ENCODE measurements around the gene ITIH6. TPM values are rescaled to one million over a fixed set of nuclear protein-coding genes. Genes with fewer than 3 reads are reported as not detected.
"Not testable (repeated sequence)": the region's sequence is repeated elsewhere in the genome, so short reads cannot be mapped to it uniquely, and the experiment has no call there.

Gene ITIH6, protein sequence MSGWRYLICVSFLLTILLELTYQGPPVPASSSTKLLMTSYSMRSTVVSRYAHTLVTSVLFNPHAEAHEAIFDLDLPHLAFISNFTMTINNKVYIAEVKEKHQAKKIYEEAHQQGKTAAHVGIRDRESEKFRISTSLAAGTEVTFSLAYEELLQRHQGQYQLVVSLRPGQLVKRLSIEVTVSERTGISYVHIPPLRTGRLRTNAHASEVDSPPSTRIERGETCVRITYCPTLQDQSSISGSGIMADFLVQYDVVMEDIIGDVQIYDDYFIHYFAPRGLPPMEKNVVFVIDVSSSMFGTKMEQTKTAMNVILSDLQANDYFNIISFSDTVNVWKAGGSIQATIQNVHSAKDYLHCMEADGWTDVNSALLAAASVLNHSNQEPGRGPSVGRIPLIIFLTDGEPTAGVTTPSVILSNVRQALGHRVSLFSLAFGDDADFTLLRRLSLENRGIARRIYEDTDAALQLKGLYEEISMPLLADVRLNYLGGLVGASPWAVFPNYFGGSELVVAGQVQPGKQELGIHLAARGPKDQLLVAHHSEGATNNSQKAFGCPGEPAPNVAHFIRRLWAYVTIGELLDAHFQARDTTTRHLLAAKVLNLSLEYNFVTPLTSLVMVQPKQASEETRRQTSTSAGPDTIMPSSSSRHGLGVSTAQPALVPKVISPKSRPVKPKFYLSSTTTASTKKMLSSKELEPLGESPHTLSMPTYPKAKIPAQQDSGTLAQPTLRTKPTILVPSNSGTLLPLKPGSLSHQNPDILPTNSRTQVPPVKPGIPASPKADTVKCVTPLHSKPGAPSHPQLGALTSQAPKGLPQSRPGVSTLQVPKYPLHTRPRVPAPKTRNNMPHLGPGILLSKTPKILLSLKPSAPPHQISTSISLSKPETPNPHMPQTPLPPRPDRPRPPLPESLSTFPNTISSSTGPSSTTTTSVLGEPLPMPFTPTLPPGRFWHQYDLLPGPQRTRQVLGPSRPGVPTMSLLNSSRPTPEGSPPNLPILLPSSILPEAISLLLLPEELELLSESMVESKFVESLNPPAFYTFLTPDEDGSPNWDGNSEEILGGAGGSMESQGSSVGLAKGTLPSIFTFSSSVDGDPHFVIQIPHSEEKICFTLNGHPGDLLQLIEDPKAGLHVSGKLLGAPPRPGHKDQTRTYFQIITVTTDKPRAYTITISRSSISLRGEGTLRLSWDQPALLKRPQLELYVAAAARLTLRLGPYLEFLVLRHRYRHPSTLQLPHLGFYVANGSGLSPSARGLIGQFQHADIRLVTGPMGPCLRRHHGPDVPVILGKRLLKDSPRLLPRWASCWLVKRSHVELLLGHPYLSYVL
- total RNA-seq (not detected in 2 replicates), polyA plus RNA-seq (not detected in 2 replicates), polyA minus RNA-seq (not detected in 2 replicates)
- total RNA-seq (2013), result under 0.01 TPM

DNA sequence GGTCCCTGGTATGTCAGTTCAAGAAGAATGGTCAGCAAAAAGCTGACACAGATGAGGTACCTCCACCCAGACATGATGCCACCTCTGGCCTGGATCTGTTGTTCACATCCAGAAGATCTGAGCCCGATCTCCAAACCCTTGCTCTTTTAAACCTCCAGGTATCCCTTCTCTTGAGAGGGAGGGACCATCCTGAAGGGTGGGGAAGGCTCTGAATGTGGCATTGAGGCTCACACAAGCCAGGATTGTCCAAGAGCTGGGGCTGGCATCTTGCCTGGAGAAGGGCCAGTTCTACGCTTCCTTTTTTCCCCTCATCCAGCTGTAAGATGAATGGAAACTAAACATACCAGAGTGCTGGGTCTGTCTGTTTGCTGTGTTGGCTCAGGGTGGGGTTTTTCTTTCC, at the start of gene ITIH6:
Gene ITIH6 (minus strand): TSS at position 119 of the 400 bp plus-strand sequence. CDS start 45 bp downstream, at position 74.
- Mint-ChIP-seq H3K27ac (no peak within 1 kb of the TSS), H3K27me3 (peaks cover 5% of the 10 kb centered on the region), H3K4me1 (no peaks in the 10 kb centered on the region), H3K4me3 (no peak within 1 kb of the TSS), H3K9me3 (ENCODE audit: insufficient read depth) (no peaks in the 10 kb centered on the region)
- no peak within 1 kb of the TSS for H3K4me2 ChIP-seq (replicated peaks; ENCODE audit: low read depth, low read length, poor library complexity, severe bottlenecking)
- no peak for ATAC-seq (ENCODE audit: low read depth)
- no CpG with 5 or more reads among the region's 2 CpGs for WGBS (ENCODE audit: insufficient coverage)
- intact Hi-C loops (cut with micrococcal nuclease), result no loop called here
- ChIA-PET CTCF (no interaction called here), POLR2A (no interaction called here)
- TF ChIP-seq, protein P1, sequence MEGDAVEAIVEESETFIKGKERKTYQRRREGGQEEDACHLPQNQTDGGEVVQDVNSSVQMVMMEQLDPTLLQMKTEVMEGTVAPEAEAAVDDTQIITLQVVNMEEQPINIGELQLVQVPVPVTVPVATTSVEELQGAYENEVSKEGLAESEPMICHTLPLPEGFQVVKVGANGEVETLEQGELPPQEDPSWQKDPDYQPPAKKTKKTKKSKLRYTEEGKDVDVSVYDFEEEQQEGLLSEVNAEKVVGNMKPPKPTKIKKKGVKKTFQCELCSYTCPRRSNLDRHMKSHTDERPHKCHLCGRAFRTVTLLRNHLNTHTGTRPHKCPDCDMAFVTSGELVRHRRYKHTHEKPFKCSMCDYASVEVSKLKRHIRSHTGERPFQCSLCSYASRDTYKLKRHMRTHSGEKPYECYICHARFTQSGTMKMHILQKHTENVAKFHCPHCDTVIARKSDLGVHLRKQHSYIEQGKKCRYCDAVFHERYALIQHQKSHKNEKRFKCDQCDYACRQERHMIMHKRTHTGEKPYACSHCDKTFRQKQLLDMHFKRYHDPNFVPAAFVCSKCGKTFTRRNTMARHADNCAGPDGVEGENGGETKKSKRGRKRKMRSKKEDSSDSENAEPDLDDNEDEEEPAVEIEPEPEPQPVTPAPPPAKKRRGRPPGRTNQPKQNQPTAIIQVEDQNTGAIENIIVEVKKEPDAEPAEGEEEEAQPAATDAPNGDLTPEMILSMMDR (IDR thresholded peaks at IDR 0.05), result no peak
- no peak for TF ChIP-seq EZH2 (IDR thresholded peaks at IDR 0.05; ENCODE audit: borderline replicate concordance, insufficient read depth, low read depth, low read length, poor library complexity, severe bottlenecking)
- no peaks in the 10 kb centered on the region for H3K9me3 ChIP-seq (ENCODE audit: control extremely low read depth in 1 of 3, control insufficient read depth in 2 of 3, insufficient read depth in 1 of 3, low read length in 2 of 3)
- H3K27me3 ChIP-seq (replicated peaks in 1 of 4; ENCODE audit: control extremely low read depth in 1 of 4, control insufficient read depth in 3 of 4, insufficient read depth in 4 of 4, low read length in 3 of 4), result no peaks in the 10 kb centered on the region
- no peaks in the 10 kb centered on the region for H4K20me1 ChIP-seq (ENCODE audit: control insufficient read depth, insufficient read depth, low read length, poor library complexity, severe bottlenecking)
- no peak within 1 kb of the TSS for H3K9ac ChIP-seq (ENCODE audit: low read length)
- no peak within 1 kb of the TSS for H2AFZ ChIP-seq (ENCODE audit: insufficient read depth, low read depth, low read length, poor library complexity, severe bottlenecking)
- H3K4me3 ChIP-seq (ENCODE audit: control extremely low read depth in 1 of 5, extremely low read depth in 1 of 5, insufficient read depth in 1 of 5, low read depth in 2 of 5, low read length in 4 of 5), result no peak within 1 kb of the TSS
- H3K4me1 ChIP-seq (ENCODE audit: control insufficient read depth in 2 of 2, insufficient read depth in 2 of 2, low read length in 2 of 2), result no peaks in the 10 kb centered on the region
- H3K36me3 ChIP-seq (replicated peaks in 1 of 2; ENCODE audit: control extremely low read depth in 1 of 2, control insufficient read depth in 1 of 2, extremely low read depth in 1 of 2, insufficient read depth in 2 of 2, low read length in 1 of 2), result no peaks in the 10 kb centered on the region
- no peak within 1 kb of the TSS for H3K27ac ChIP-seq (ENCODE audit: low read length in 2 of 2)
- DNase-seq, result no peak
- no peaks in the 10 kb centered on the region for H3K79me2 ChIP-seq (ENCODE audit: control insufficient read depth, insufficient read depth, low read length)

DNA sequence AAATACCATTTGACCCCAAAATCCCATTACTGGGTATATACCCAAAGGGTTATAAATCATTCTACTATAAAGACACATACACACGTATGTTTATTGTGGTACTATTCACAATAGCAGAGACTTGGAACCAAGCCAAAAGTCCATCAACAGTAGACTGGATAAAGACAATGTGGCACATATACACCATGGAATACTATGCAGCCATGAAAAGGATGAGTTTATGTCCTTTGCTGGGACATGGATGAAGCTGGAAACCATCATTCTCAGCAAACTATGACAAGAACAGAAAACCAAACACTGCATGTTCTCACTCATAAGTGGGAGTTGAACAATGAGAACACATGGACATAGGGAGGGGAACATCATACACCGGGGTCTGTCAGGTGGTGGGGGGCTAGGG, 49.6 kb upstream of the ITIH6 start:
- no CpG with 5 or more reads among the region's 2 CpGs for WGBS (ENCODE audit: insufficient coverage)
- H3K4me1 Mint-ChIP-seq; H3K79me2 ChIP-seq (ENCODE audit: control insufficient read depth, insufficient read depth, low read length); H3K4me1 ChIP-seq (ENCODE audit: control insufficient read depth in 2 of 2, insufficient read depth in 2 of 2, low read length in 2 of 2); H3K9me3 Mint-ChIP-seq (ENCODE audit: insufficient read depth); H3K27ac Mint-ChIP-seq; H2AFZ ChIP-seq (ENCODE audit: insufficient read depth, low read depth, low read length, poor library complexity, severe bottlenecking); H3K4me2 ChIP-seq (replicated peaks; ENCODE audit: low read depth, low read length, poor library complexity, severe bottlenecking); DNase-seq; H4K20me1 ChIP-seq (ENCODE audit: control insufficient read depth, insufficient read depth, low read length, poor library complexity, severe bottlenecking); H3K27me3 Mint-ChIP-seq; H3K4me3 Mint-ChIP-seq; H3K27me3 ChIP-seq (replicated peaks in 1 of 4; ENCODE audit: control extremely low read depth in 1 of 4, control insufficient read depth in 3 of 4, insufficient read depth in 4 of 4, low read length in 3 of 4); H3K9me3 ChIP-seq (ENCODE audit: control extremely low read depth in 1 of 3, control insufficient read depth in 2 of 3, insufficient read depth in 1 of 3, low read length in 2 of 3); intact Hi-C loops (cut with micrococcal nuclease); H3K9ac ChIP-seq (ENCODE audit: low read length); H3K4me3 ChIP-seq (ENCODE audit: control extremely low read depth in 1 of 5, extremely low read depth in 1 of 5, insufficient read depth in 1 of 5, low read depth in 2 of 5, low read length in 4 of 5); H3K36me3 ChIP-seq (replicated peaks in 1 of 2; ENCODE audit: control extremely low read depth in 1 of 2, control insufficient read depth in 1 of 2, extremely low read depth in 1 of 2, insufficient read depth in 2 of 2, low read length in 1 of 2); ATAC-seq (ENCODE audit: low read depth); POLR2A ChIA-PET; H3K27ac ChIP-seq (ENCODE audit: low read length in 2 of 2); CTCF ChIA-PET: not testable (repeated sequence)

Data from B cell (primary cell).